Activated T-cell treated with anti-CD3 and anti-CD28 coated beads for 24 hours (primary cell): ENCODE measurements around the gene AKR7A2.

Experiments
- DNase-seq: peaks from one replicate; pipeline ENCODE4 v3.0.0-alpha.2; 2020; ENCODE audit warnings: low read depth

Gene AKR7A2

GRCh38 chr1:19311931-19312781 lies at the start of gene AKR7A2, which contains the start of gene SLC66A1:
TSS of gene AKR7A2 (minus strand) at chr1:19312144. CDS start at chr1:19312124, 20 bp downstream.
TSS of gene SLC66A1 (plus strand) at chr1:19312326. CDS start at chr1:19317678, 5,352 bp downstream.
- peak; percentile 87 for DNase-seq

- DNase-seq = no peak
These were observed 49.1 kb upstream of the AKR7A2 start for GRCh38 chr1:19360843-19361610.

GRCh38 chr1:19360432-19360831 lies 48.5 kb upstream of the AKR7A2 start:
- DNase-seq = no peak

DNA sequence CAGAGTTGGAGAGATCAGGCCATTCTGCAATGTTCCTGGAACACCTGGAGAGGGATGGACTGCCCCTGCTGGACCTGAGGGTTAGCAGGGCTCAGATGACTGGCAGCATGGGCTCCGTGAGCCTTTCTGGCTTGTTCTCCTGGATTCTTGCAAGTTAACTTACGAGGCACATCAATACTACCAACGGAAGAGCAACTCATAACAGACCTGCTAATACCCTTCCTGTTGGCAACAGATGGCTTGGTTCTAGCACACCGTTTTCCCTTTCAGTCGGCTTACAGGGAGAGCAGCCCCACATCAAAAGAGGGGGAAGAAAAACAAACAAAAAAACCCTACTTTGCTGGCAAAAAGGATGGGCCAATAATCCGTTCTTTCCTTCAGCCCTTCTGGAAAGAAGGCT lies 48.1 kb upstream of the AKR7A2 start:
- DNase-seq = no peak

DNA sequence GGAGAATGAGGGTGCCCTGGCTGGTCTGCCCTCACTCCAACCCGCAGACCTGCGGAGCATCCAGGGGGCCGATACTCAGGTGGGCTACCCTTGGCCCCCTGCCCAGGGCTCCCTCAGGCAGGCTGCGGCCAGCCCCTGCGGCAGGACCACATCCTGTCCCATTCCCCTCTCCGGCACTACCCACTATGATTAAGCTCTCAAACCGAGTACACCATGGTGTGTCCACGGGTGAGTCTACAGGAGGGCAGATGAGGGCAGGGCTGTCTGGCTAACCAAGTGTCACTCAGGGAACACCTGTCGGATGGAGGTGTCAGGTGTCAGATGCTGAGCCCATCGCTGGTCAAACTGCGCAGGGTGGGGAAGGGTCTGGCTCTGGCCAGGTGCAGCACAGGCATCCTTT lies 47.4 kb upstream of the AKR7A2 start:
- no peak for DNase-seq

GRCh38 chr1:19358710-19359109 lies 46.8 kb upstream of the AKR7A2 start:
- no peak for DNase-seq

DNA sequence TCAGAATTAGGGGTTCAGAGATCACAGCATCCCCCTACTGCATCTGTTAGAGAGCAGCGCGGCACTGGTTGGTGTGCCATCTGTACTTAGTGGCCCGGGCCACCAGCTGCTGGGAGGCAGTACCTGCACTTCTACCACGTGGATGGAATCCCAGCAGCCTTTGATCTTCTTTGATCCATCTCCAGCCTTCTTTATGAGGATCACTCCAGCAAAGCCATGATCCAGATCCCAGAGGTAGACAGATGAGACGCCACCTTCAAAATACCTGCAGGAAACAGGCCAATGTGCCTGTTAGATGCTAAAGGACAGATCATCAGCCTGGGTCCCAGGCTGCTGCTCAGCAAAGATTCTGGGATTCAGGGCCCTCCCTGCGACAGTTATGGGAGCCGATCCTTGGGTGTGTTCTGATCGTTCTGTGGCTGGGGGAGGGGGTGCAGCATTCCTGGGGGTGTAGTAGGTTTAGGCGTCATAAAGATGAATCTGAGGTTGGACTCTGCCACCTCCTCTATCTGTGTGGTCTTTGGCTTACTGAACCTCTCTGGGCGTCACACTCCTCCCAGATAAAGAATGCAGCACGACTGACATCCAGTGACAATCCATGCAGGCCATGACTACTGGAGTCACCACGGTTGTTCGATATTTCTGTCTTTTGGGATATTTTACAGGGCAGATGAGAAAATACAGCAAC lies 45.5 kb upstream of the AKR7A2 start:
- no peak for DNase-seq

DNA sequence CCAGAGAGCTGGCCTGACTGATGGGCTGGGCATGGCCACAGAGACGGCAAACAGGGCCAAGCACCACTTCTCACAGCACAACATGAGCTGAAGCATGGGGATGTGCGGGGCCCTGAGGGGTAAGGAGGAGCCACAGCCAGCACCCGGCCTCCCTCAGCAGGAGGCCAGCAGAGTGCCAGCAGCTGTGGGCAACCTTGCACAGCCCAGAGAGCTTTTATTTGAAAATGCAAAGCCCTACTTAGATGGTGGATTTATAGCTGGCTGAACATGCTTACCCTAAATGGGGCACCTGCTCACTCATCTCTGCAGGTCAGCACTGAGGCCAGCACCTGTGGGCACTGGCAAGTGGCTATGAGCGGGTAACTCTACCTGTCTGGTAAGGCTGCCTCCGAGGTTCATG lies 44.3 kb upstream of the AKR7A2 start:
- no peak for DNase-seq

DNA sequence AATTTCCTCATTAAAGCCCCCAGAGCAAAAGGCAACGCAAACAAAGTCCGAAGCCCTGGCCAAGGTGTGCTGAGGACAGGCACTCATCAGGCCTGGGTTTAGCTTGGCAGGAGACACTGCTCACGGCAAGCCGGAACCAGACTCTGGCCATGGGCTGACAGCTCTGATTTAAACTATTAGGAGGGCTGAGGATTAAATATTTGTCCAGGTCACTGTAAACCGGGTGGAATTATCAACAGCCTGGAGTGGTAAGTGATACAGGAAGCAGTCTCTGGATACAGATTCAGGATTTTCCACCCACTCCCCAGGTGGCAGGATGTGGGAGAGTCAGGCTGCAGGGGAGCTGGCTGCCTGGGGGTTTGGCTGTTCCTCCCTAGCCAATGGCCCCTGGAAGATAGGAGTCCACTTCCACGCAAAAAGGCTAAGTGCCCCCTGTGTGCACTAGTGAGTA lies 42.6 kb upstream of the AKR7A2 start:
- no peak for DNase-seq

GRCh38 chr1:19353596-19353995 lies 41.7 kb upstream of the AKR7A2 start:
- no peak for DNase-seq

DNA sequence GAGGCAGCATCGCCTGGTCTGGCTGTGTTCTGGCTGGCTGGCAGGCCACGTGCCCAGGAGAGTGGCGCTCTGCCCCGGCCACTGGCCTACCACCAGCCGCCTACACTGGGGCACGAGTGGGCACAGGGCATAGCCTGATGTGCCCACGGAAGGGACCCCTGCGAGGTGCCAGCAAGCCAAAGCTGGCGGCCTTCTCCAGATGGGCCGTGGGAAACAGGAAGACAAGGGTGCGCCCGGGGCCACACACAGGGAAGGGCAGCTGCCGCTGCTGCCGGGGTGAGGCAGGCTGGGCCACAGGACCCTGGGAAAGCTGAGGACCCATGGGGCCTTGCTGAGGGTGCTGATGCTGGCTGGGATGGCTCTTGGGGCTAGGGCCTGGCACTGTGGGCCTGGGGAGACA lies 40.9 kb upstream of the AKR7A2 start:
- no peak for DNase-seq

DNA sequence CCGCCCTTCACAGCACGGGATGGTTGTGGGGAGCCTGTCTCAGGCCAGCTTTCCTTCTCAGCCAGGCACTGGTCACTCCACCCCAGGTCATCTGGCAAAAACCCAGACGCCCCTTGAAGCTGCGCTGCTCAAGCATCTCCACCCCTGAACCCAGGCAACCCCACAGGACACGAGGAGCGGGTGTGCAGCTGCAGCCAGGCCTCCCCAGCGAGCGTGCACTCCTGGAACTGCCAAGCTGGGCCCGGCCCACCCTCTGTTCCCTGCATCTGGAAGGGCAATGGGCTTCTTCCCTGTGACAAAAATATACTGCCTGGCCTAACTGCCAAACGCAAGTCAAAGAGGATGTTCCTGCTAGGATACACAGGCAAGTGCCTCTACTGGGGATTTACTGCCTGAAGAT lies 39.9 kb upstream of the AKR7A2 start:
- DNase-seq = no peak

- no peak for DNase-seq
These were observed 38.6 kb upstream of the AKR7A2 start for GRCh38 chr1:19350566-19350965.

DNA sequence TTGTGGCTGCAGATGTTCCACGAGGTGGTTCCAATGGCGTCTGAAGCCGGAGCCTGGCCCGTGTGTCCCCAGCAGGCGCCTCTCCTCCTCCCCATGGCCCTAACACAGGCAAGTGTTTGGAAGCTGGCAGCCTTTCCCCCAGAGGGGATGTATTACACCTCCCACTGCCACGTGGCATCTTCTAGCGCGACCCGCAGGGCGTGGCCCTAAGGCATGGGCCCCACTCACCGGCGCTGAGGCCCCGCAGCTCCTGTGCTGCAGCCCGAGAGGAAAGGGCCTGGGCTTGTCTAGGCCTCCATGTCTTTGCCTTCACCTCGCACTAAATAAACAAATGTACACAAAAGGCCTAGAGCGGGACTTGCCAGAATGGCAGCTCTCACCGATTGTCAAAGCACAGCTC lies 38.1 kb upstream of the AKR7A2 start:
- DNase-seq = no peak

- DNase-seq = no peak
These were observed 36.7 kb upstream of the AKR7A2 start for GRCh38 chr1:19348441-19349198.

DNA sequence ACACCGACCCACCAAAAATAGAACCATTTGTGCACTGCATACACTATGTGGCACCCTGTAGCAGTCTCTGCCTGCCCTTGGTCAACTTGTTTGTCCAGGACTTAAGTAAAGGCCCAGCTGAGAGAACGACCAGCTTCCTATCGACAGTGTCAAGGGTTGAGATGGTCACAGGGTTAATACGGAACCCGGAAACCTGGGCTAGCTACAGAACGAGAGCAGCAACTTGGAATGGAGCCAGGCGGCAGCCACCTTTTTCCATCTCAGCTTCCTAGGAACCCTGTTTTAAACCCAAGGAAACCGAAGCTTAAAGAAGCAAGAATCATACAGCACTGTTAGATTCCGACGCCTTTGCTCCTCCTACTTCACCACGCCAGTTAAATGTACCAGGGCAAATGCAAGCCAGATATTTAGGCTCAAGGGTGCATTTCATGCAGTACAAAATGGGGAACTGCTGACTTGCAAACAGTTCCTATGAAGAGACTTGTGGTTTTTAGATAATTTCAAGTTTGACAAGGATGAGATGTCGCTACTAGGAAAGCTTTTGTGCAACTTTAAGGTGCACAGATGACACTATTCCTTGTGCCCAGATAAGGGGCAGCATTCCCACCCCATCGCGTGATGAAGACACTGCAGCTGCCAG lies 35.7 kb upstream of the AKR7A2 start:
- DNase-seq = no peak

- no peak for DNase-seq
These were observed 34.1 kb upstream of the AKR7A2 start for GRCh38 chr1:19346026-19346425.

- no peak for DNase-seq
These were observed 33.4 kb upstream of the AKR7A2 start for GRCh38 chr1:19345391-19345790.

DNA sequence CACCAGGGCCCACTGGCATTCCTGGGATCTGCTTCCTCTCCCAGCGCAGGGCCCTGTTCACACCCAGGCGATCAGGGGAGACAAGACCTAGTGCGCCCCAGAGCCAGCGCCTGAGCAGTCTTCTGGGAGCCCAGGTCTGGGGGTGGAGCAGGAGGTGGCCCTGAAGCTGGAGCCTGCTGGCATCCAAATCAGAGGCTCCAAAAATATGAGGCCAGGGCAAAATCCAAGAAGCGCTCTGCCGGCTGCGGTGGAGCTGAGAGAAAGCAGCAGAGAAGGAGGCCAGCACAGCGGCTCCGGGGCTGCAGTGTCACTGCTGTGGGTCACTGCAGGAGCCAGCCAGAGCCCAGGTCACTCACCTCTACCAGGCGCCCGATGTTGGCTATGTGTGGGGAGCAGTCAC lies 32.9 kb upstream of the AKR7A2 start:
- DNase-seq = no peak

GRCh38 chr1:19344372-19344810 lies 32.4 kb upstream of the AKR7A2 start:
- peak; percentile 28 for DNase-seq
